Stimulated activated CD8-positive, alpha-beta memory T cell treated with anti-CD3 and anti-CD28 coated beads, Interleukin-12 subunit alpha, Interleukin-12 subunit beta, amount 100 ng/mL, for 24 hours (primary cell): Measurements from ENCODE around the gene ABI3BP.
"Not testable (repeated sequence)": the region's sequence is repeated elsewhere in the genome, so short reads cannot be mapped to it uniquely, and the experiment has no call there.

Source experiments
- DNase-seq: peaks from one replicate; pipeline ENCODE4 v3.0.0-alpha.2; 2020; ENCODE audit errors: extremely low read depth

Gene ABI3BP

GRCh38 chr3:100981164-100981911 is 11.9 kb downstream of the ABI3BP start:
- no peak for DNase-seq

- no peak for DNase-seq
Observed at GRCh38 chr3:100978011-100978659, 15.1 kb downstream of the ABI3BP start.

- DNase-seq, result no peak
Observed at GRCh38 chr3:100976611-100977010, 16.6 kb downstream of the ABI3BP start.

GRCh38 chr3:100975714-100976113 is 17.5 kb downstream of the ABI3BP start:
- no peak for DNase-seq

- DNase-seq, result no peak
Observed at GRCh38 chr3:100973594-100973993, 19.6 kb downstream of the ABI3BP start.

GRCh38 chr3:100972867-100973266 is 20.4 kb downstream of the ABI3BP start:
- no peak for DNase-seq

- no peak for DNase-seq
Observed at GRCh38 chr3:100972301-100972844, 20.8 kb downstream of the ABI3BP start.

- DNase-seq, result no peak
Observed at GRCh38 chr3:100971798-100972197, 21.4 kb downstream of the ABI3BP start.

GRCh38 chr3:100970477-100970990 is 22.7 kb downstream of the ABI3BP start:
- DNase-seq, result no peak

GRCh38 chr3:100968932-100969906 is 24.0 kb downstream of the ABI3BP start:
- DNase-seq, result no peak

- DNase-seq, result no peak
Observed at GRCh38 chr3:100966807-100967206, 26.4 kb downstream of the ABI3BP start.

GRCh38 chr3:100966049-100966491 is 27.2 kb downstream of the ABI3BP start:
- DNase-seq, result no peak

- DNase-seq, result no peak
Observed at GRCh38 chr3:100963041-100963440, 30.2 kb downstream of the ABI3BP start.

- DNase-seq, result no peak
Observed at GRCh38 chr3:100957261-100957986, 35.8 kb downstream of the ABI3BP start.

GRCh38 chr3:100956276-100956675 is 36.9 kb downstream of the ABI3BP start:
- DNase-seq, result no peak

GRCh38 chr3:100954990-100955389 is 38.2 kb downstream of the ABI3BP start:
- no peak for DNase-seq

- DNase-seq, result no peak
Observed at GRCh38 chr3:100954199-100954935, 38.9 kb downstream of the ABI3BP start.

- no peak for DNase-seq
Observed at GRCh38 chr3:100953103-100953502, 40.1 kb downstream of the ABI3BP start.

GRCh38 chr3:100947119-100947518 is 46.1 kb downstream of the ABI3BP start:
- DNase-seq, result no peak

- not testable (repeated sequence) for DNase-seq
Observed at GRCh38 chr3:100946096-100946495, 47.1 kb downstream of the ABI3BP start.
